SK-N-MC (cell line): ENCODE measurements around the gene KPNB1.

Experiments
- EZH2 ChIP-seq: fragments of 200-600 bp; sonication (generic); IDR thresholded peaks from one replicate; pipeline ENCODE4 v1.6.1; 2017; ENCODE audit warnings: antibody characterized with exemption
- POLR2AphosphoS5 ChIP-seq: IDR thresholded peaks from 2 replicates; pipeline ENCODE4 v1.6.1; 2012; ENCODE audit warnings: mild to moderate bottlenecking, low read depth, low read length, borderline replicate concordance

DNA sequence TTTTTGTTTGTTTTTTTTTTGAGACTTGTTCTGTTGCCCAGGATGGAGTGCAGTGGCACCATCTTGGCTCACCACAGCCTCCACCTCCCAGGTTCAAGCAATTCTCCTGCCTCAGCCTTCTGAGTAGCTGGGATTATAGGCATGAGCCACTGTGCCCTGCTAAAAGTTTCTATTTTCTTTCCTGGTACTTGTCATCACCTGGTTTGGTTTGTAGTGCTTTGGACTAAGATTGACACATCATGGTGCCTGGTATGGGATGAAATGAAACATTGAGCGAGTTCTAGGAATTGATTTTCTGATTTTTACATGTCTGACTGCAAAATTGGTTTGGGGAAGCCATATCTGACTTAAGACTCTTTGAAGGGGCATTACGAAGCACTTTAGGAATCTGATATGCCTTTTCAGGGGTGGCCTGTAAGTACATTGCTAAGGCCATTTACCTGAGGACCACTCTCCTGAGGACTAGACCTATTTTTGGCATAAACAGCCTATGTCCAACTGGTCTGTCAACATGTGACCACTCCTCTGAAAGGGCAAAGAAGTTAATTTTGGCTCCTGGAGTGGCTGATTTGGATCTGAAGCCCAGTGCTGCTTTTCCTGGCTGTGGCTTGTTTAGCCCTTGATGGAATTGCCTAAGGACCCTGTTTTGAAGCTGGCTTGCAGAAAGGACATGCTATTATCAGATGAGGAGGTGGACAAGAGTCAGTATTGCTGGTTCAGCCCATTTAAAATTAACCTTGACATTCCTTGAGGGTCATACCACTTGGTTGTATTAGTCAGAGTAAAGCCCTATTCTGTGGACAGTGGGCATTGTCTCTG lies 25.9 kb downstream of the KPNB1 start:
- TF ChIP-seq POLR2AphosphoS5 = no peak
- no peak for TF ChIP-seq EZH2
